IMR-90 (cell line): ENCODE data around the gene R3HDML. TPM values are rescaled to one million over a fixed set of nuclear protein-coding genes. Genes with fewer than 3 reads are reported as not detected.

Experiments used
- ATAC-seq: fragments of 200-7000 bp; cut with Tn5 transposase; 2 replicates; pipeline ENCODE4 v1.9.1; 2020; ENCODE audit warnings: low read depth, mild to moderate bottlenecking, moderate library complexity
- BruUV-seq: library from RNA; stranded (reverse); fragments of 400-500 nt; replicated peaks from 2 replicates; lab custom pipeline; 2021; lab: Mats Ljungman, UMichigan
- CTCF ChIA-PET: fragments of 300-600 bp; formaldehyde crosslinking; extraction: SDS; loops from one replicate; lab custom pipeline; 2021; ENCODE audit warnings: antibody characterized with exemption; lab: Yijun Ruan, JAX
- POLR2A ChIA-PET: fragments of 300-600 bp; sonication (Branson Sonifier 250); formaldehyde crosslinking; loops from one replicate; lab custom pipeline; 2022; ENCODE audit warnings: antibody characterized with exemption; ENCODE audit not compliant: unreplicated experiment; lab: Charles Lee
- DNase-seq: peaks from one replicate; pipeline ENCODE4 v3.0.0; 2013
- H2AFZ ChIP-seq: replicated peaks from 2 replicates; pipeline ENCODE3; 2013; ENCODE audit warnings: low read length, mild to moderate bottlenecking; ENCODE audit not compliant: poor library complexity
- H2AK5ac ChIP-seq: 2 replicates; pipeline ENCODE4 v1.6.1; 2013; ENCODE audit warnings: low read depth, low read length, inconsistent platforms
- H2AK9ac ChIP-seq: replicated peaks from 2 replicates; pipeline ENCODE3; 2013; ENCODE audit warnings: mild to moderate bottlenecking, low read depth, low read length, moderate library complexity; ENCODE audit not compliant: poor library complexity
- H2BK120ac ChIP-seq: 2 replicates; pipeline ENCODE4 v1.6.1; 2013; ENCODE audit warnings: low read depth, low read length, inconsistent platforms
- H2BK15ac ChIP-seq: 3 replicates; pipeline ENCODE4 v1.6.1; 2013; ENCODE audit warnings: low read depth, low read length, inconsistent platforms
- H2BK20ac ChIP-seq: 2 replicates; pipeline ENCODE4 v1.6.1; 2013; ENCODE audit warnings: low read depth, mild to moderate bottlenecking, inconsistent platforms, low read length, moderate library complexity
- H2BK5ac ChIP-seq: 2 replicates; pipeline ENCODE4 v1.6.1; 2013; ENCODE audit warnings: mild to moderate bottlenecking, low read depth, low read length, inconsistent platforms; ENCODE audit not compliant: poor library complexity, severe bottlenecking
- H3K14ac ChIP-seq: replicated peaks from 2 replicates; pipeline ENCODE4 v1.6.1; 2013; ENCODE audit warnings: low read depth, low read length, inconsistent platforms
- H3K18ac ChIP-seq: 2 replicates; pipeline ENCODE4 v1.6.1; 2013; ENCODE audit warnings: low read depth, low read length, control low read depth
- H3K23ac ChIP-seq: 2 replicates; pipeline ENCODE4 v1.6.1; 2013; ENCODE audit warnings: low read depth, low read length, inconsistent platforms
- H3K27ac ChIP-seq: 2 replicates; pipeline ENCODE4 v1.5.1; 2013; ENCODE audit warnings: mild to moderate bottlenecking, control low read depth, low read length; ENCODE audit not compliant: insufficient read depth
- H3K27me3 ChIP-seq: 2 replicates; pipeline ENCODE4 v1.6.1; 2013; ENCODE audit warnings: low read length; ENCODE audit not compliant: control insufficient read depth, insufficient read depth
- H3K36me3 ChIP-seq: 2 replicates; pipeline ENCODE4 v1.6.1; 2013; ENCODE audit warnings: low read length, mixed read lengths; ENCODE audit not compliant: control insufficient read depth, insufficient read depth
- H3K4ac ChIP-seq: 2 replicates; pipeline ENCODE4 v1.6.1; 2013; ENCODE audit warnings: low read depth, low read length, inconsistent platforms
- H3K4me1 ChIP-seq: 2 replicates; pipeline ENCODE4 v1.6.1; 2013; ENCODE audit warnings: low read length, mixed read lengths; ENCODE audit not compliant: control insufficient read depth, insufficient read depth
- H3K4me2 ChIP-seq: 2 replicates; pipeline ENCODE4 v1.6.1; 2013; ENCODE audit warnings: low read depth, mild to moderate bottlenecking, control low read depth, low read length, moderate library complexity
- H3K4me3 ChIP-seq: 2 replicates; pipeline ENCODE4 v1.5.1; 2013; ENCODE audit warnings: low read depth, mild to moderate bottlenecking, control low read depth, low read length, moderate library complexity; ENCODE audit not compliant: insufficient read depth
- H3K56ac ChIP-seq: 2 replicates; pipeline ENCODE4 v1.6.1; 2013; ENCODE audit warnings: low read length, inconsistent platforms; ENCODE audit not compliant: insufficient read depth; ENCODE audit errors: extremely low read depth
- H3K79me1 ChIP-seq, 2 experiments: 2 replicates each; pipeline ENCODE4 v1.6.1; 2013; ENCODE audit warnings: low read length in 2 of 2, inconsistent platforms in 1 of 2, low read depth in 1 of 2
- H3K9ac ChIP-seq: 2 replicates; pipeline ENCODE4 v1.6.1; 2013; ENCODE audit warnings: low read depth, low read length, control low read depth
- H3K9me1 ChIP-seq: 2 replicates; pipeline ENCODE4 v1.6.1; 2013; ENCODE audit warnings: low read length, inconsistent platforms; ENCODE audit not compliant: insufficient read depth
- H3K9me3 ChIP-seq: 2 replicates; pipeline ENCODE4 v1.6.1; 2013; ENCODE audit warnings: low read length; ENCODE audit not compliant: control insufficient read depth, insufficient read depth
- H4K20me1 ChIP-seq: 2 replicates; pipeline ENCODE4 v1.6.1; 2013; ENCODE audit warnings: low read length, inconsistent platforms; ENCODE audit not compliant: insufficient read depth
- H4K5ac ChIP-seq: 2 replicates; pipeline ENCODE4 v1.6.1; 2013; ENCODE audit warnings: mild to moderate bottlenecking, low read depth, low read length, control low read depth
- H4K8ac ChIP-seq, 2 experiments: 2 replicates each; pipeline ENCODE4 v1.6.1; 2013; ENCODE audit warnings: low read depth in 2 of 2, low read length in 2 of 2, control low read depth in 1 of 2, inconsistent platforms in 1 of 2
- H4K91ac ChIP-seq: 2 replicates; pipeline ENCODE4 v1.6.1; 2013; ENCODE audit warnings: low read depth, low read length, inconsistent platforms; ENCODE audit not compliant: insufficient read depth
- BHLHE40 ChIP-seq: fragments of 150-350 bp; IDR thresholded peaks from 2 replicates; pipeline ENCODE4 v1.6.1; 2016; ENCODE audit warnings: mild to moderate bottlenecking, low read depth, low read length
- CEBPB ChIP-seq: IDR thresholded peaks from 2 replicates; pipeline ENCODE4 v1.6.1; 2012; ENCODE audit warnings: low read depth, low read length, improper control_type of control experiment
- CHD1 ChIP-seq: IDR thresholded peaks from 2 replicates; pipeline ENCODE4 v1.6.1; 2012; ENCODE audit warnings: low read depth, low read length, improper control_type of control experiment
- CTCF ChIP-seq: conservative IDR thresholded peaks from 2 replicates; pipeline ENCODE4 v1.5.1; 2012; ENCODE audit warnings: mild to moderate bottlenecking, low read depth, low read length, improper control_type of control experiment
- FOS ChIP-seq: fragments of 150-350 bp; IDR thresholded peaks from 2 replicates; pipeline ENCODE4 v1.6.1; 2016; ENCODE audit warnings: low read depth, low read length
- MAFK ChIP-seq: IDR thresholded peaks from 2 replicates; pipeline ENCODE4 v1.6.1; 2012; ENCODE audit warnings: low read depth, low read length, improper control_type of control experiment
- MAZ ChIP-seq: IDR thresholded peaks from 2 replicates; pipeline ENCODE4 v1.6.1; 2012; ENCODE audit warnings: low read depth, mild to moderate bottlenecking, low read length, improper control_type of control experiment, moderate library complexity, borderline replicate concordance
- MXI1 ChIP-seq: IDR thresholded peaks from 2 replicates; pipeline ENCODE4 v1.6.1; 2012; ENCODE audit warnings: low read depth, mild to moderate bottlenecking, low read length, moderate library complexity, borderline replicate concordance
- NFE2L2 ChIP-seq: fragments of 150-350 bp; IDR thresholded peaks from 2 replicates; pipeline ENCODE4 v1.6.1; 2016; ENCODE audit warnings: low read depth, mild to moderate bottlenecking, low read length
- POLR2A ChIP-seq: IDR thresholded peaks from 2 replicates; pipeline ENCODE4 v1.6.1; 2012; ENCODE audit warnings: mild to moderate bottlenecking, low read depth, low read length
- RAD21 ChIP-seq: IDR thresholded peaks from 2 replicates; pipeline ENCODE4 v1.6.1; 2012; ENCODE audit warnings: low read length, improper control_type of control experiment
- RCOR1 ChIP-seq: IDR thresholded peaks from 2 replicates; pipeline ENCODE4 v1.6.1; 2012; ENCODE audit warnings: mild to moderate bottlenecking, low read length, improper control_type of control experiment; ENCODE audit not compliant: insufficient replicate concordance
- RFX5 ChIP-seq: IDR thresholded peaks from 2 replicates; pipeline ENCODE4 v1.8.0; 2012; ENCODE audit warnings: low read depth, mild to moderate bottlenecking, low read length, moderate library complexity
- SMC3 ChIP-seq: fragments of 150-350 bp; IDR thresholded peaks from 2 replicates; pipeline ENCODE4 v1.6.1; 2016; ENCODE audit warnings: low read depth, mild to moderate bottlenecking, antibody characterized with exemption, low read length, moderate library complexity
- USF2 ChIP-seq: fragments of 150-350 bp; IDR thresholded peaks from 2 replicates; pipeline ENCODE4 v1.6.1; 2017; ENCODE audit warnings: mild to moderate bottlenecking, antibody characterized with exemption, low read length, low read depth
- WGBS, 2 experiments: methylation state at CpG; one replicate each; pipeline versions ENCODE4 v1.1.5 to v1.1.7; 2013; ENCODE audit warnings: missing lambda C conversion rate in 2 of 2; ENCODE audit not compliant: insufficient read length in 1 of 2; ENCODE audit errors: extremely low coverage in 2 of 2; 5-methylcytosine and 5-hydroxymethylcytosine counted together
- dilution Hi-C: fragments of 300-500 bp; cut with HindIII; formaldehyde crosslinking; loops from one replicate; pipeline ENCODE4 v1.14.3; 2018; ENCODE audit warnings: low sequenced_read_pairs; ENCODE audit not compliant: unreplicated experiment
- in situ Hi-C: fragments of 300-500 bp; cut with MboI; formaldehyde crosslinking; loops from 3 replicates; pipeline ENCODE4 v1.14.3; 2019; ENCODE audit warnings: low sequenced_read_pairs, inconsistent platforms, mixed read lengths
- intact Hi-C: fragments of 100-400 bp; cut with micrococcal nuclease; formaldehyde crosslinking; loops from 2 replicates; pipeline ENCODE4 v1.10.0; 2022
- polyA plus RNA-seq, 3 experiments: library from polyadenylated mRNA; depleted of rRNA; stranded (reverse); fragments of >200 nt; gene quantifications; 2 replicates each; pipeline ENCODE4 v1.2.3, GENCODE V29; 2012; ENCODE audit warnings: low replicate concordance in 1 of 3
- total RNA-seq: library from RNA; depleted of rRNA; stranded (reverse); fragments of >200 nt; gene quantifications from 2 replicates; pipeline ENCODE4 v1.2.3, GENCODE V29; 2012
- TF ChIP-seq, protein P1 (sequence below): fragments of 150-350 bp; IDR thresholded peaks from 2 replicates; pipeline ENCODE4 v1.6.1; 2016; ENCODE audit warnings: low read depth, mild to moderate bottlenecking, low read length, moderate library complexity, borderline replicate concordance

R3HDML gene
- total and polyA plus RNA-seq, 2 of the 4 experiments (the other 2 are of a cell fraction): not detected

DNA sequence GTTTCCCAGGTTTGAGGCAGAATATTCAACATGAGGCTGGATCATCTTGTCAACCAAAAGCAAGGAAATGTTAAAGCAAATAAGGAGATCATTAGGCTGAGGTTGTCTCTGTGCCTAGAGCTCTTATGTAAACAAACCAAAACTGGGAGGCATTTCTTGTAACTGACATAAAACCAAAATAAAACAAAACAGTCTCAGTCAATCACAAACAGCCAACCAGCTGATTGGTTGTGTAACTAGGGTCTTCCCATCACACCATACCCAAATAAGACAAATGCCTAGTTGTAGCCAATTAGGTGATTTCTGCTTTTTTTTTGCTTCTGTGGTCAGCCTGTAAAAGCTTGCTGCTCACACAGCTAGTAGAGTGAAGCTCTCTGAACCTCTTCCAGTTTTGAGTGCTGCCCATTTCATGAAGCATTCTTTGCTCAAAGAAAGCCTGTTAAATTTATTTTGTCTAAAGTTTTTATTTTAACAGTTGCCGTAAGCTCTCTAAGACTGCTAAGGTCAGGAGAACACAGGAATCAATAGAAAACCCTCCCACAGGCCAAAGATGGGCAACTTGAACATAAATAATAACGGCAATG is 16.9 kb upstream of the R3HDML start:
- TF ChIP-seq CTCF (no peak), CEBPB (no peak), CHD1 (no peak), MAFK (no peak), RCOR1 (no peak), SMC3 (no peak), POLR2A (no peak), BHLHE40 (no peak), RAD21 (no peak), RFX5 (no peak), MAZ (no peak), FOS (no peak), USF2 (no peak), MXI1 (no peak), NFE2L2 (no peak)
- TF ChIP-seq, protein P1, sequence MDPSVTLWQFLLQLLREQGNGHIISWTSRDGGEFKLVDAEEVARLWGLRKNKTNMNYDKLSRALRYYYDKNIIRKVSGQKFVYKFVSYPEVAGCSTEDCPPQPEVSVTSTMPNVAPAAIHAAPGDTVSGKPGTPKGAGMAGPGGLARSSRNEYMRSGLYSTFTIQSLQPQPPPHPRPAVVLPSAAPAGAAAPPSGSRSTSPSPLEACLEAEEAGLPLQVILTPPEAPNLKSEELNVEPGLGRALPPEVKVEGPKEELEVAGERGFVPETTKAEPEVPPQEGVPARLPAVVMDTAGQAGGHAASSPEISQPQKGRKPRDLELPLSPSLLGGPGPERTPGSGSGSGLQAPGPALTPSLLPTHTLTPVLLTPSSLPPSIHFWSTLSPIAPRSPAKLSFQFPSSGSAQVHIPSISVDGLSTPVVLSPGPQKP: no peak
- no peak for ATAC-seq
- no CpG with 5 or more reads among the region's 2 CpGs for WGBS, 2 experiments

More for the DNA sequence above, 16.9 kb upstream of the R3HDML start:
- no peak overlapping the region for H4K91ac ChIP-seq
- H3K18ac ChIP-seq: no peak overlapping the region
- no peaks in the 10 kb centered on the region for H4K20me1 ChIP-seq
- no peaks in the 10 kb centered on the region for H3K9me3 ChIP-seq
- no peak overlapping the region for H2BK20ac ChIP-seq
- no peak overlapping the region for H3K4ac ChIP-seq
- no peak overlapping the region for H2BK120ac ChIP-seq
- no peak for DNase-seq
- H2BK15ac ChIP-seq: no peak overlapping the region
- no peak overlapping the region for H3K23ac ChIP-seq
- H3K14ac ChIP-seq: no peak overlapping the region
- no peak overlapping the region for H3K27ac ChIP-seq
- no peaks in the 10 kb centered on the region for H3K4me1 ChIP-seq
- H3K9ac ChIP-seq: no peak overlapping the region
- H3K56ac ChIP-seq: no peak overlapping the region
- H3K4me2 ChIP-seq: no peak overlapping the region
- H2AK5ac ChIP-seq: no peak overlapping the region
- no peak overlapping the region for H4K5ac ChIP-seq
- no peak overlapping the region for H2BK5ac ChIP-seq
- intact Hi-C loops (loop anchor here (10.0 kb wide), 1 partner anchor 135 kb away; no protein-coding TSS in a partner anchor), dilution Hi-C loops (no loop called here), in situ Hi-C loops (no loop called here)
- no peaks in the 10 kb centered on the region for H3K79me1 ChIP-seq
- H3K4me3 ChIP-seq: no peak overlapping the region
- no TSS peak for BruUV-seq
- no peaks in the 10 kb centered on the region for H3K36me3 ChIP-seq
- H4K8ac ChIP-seq: no peak overlapping the region
- no peak overlapping the region for H2AFZ ChIP-seq
- no peaks in the 10 kb centered on the region for H3K9me1 ChIP-seq
- no peak overlapping the region for H2AK9ac ChIP-seq
- no peaks in the 10 kb centered on the region for H3K27me3 ChIP-seq
- POLR2A ChIA-PET: interaction anchor here (1.1 kb wide), 1 partner anchor 9 kb away, joined by 4 read pairs; the partner anchor contains the start of gene FITM2
- CTCF ChIA-PET: interaction anchor here (0.6 to 0.8 kb wide), 3 partner anchors 8 to 212 kb away, joined by 3 to 6 read pairs (median 3); no protein-coding TSS in a partner anchor
